PFSK-1 (cell line): ENCODE results near the gene COP1.

Experiments used
- FOXP2 ChIP-seq: optimal IDR thresholded peaks from 2 replicates; pipeline ENCODE3; 2011; ENCODE audit warnings: borderline replicate concordance, control low read depth, inconsistent platforms; ENCODE audit not compliant: insufficient read depth; ENCODE audit errors: extremely low read length, extremely low read depth
- POLR2AphosphoS5 ChIP-seq: IDR thresholded peaks from 2 replicates; pipeline ENCODE4 v1.6.1; 2012; ENCODE audit warnings: low read depth, mild to moderate bottlenecking, control low read depth, low read length, moderate library complexity
- SIN3A ChIP-seq: IDR thresholded peaks from 2 replicates; pipeline ENCODE4 v1.6.1; 2012; ENCODE audit warnings: mild to moderate bottlenecking, low read length, moderate library complexity, borderline replicate concordance; ENCODE audit not compliant: insufficient read depth
- TAF1 ChIP-seq: IDR thresholded peaks from 2 replicates; pipeline ENCODE4 v1.6.1; 2012; ENCODE audit warnings: low read length, control low read depth, borderline replicate concordance; ENCODE audit not compliant: insufficient read depth
- TF ChIP-seq, protein P1 (sequence below), 2 experiments: IDR thresholded peaks; 2 replicates each; pipeline versions ENCODE4 v1.6.1 to v1.8.0; 2011 to 2012; ENCODE audit warnings: low read depth in 2 of 2, low read length in 2 of 2, control low read depth in 1 of 2, inconsistent platforms in 1 of 2, mild to moderate bottlenecking in 1 of 2, moderate library complexity in 1 of 2; ENCODE audit not compliant: insufficient read depth in 1 of 2

DNA sequence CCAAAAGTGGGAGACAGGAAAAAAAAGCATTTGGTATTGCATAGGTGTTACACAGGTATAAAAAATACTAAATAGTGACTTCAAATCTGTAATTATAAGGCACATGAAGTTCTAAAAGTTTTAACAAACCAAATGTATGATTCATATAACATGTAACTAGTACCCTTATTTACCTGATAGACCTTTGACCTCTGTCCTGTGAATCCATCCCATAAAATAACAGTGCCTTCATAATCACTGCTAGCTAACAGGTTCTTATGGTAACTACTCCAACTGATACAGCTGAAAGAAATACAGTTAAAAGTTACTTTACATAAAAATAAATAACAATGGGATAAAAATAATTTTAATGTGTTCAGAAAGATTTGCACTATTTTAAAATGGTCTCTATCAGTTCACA lies 163.5 kb downstream of the COP1 start:
- TF ChIP-seq, protein P1, sequence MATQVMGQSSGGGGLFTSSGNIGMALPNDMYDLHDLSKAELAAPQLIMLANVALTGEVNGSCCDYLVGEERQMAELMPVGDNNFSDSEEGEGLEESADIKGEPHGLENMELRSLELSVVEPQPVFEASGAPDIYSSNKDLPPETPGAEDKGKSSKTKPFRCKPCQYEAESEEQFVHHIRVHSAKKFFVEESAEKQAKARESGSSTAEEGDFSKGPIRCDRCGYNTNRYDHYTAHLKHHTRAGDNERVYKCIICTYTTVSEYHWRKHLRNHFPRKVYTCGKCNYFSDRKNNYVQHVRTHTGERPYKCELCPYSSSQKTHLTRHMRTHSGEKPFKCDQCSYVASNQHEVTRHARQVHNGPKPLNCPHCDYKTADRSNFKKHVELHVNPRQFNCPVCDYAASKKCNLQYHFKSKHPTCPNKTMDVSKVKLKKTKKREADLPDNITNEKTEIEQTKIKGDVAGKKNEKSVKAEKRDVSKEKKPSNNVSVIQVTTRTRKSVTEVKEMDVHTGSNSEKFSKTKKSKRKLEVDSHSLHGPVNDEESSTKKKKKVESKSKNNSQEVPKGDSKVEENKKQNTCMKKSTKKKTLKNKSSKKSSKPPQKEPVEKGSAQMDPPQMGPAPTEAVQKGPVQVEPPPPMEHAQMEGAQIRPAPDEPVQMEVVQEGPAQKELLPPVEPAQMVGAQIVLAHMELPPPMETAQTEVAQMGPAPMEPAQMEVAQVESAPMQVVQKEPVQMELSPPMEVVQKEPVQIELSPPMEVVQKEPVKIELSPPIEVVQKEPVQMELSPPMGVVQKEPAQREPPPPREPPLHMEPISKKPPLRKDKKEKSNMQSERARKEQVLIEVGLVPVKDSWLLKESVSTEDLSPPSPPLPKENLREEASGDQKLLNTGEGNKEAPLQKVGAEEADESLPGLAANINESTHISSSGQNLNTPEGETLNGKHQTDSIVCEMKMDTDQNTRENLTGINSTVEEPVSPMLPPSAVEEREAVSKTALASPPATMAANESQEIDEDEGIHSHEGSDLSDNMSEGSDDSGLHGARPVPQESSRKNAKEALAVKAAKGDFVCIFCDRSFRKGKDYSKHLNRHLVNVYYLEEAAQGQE (IDR thresholded peaks at IDR 0.05; ENCODE audit: insufficient read depth in 1 of 2, low read depth in 2 of 2, low read length in 2 of 2) = no peak
- no peak for TF ChIP-seq POLR2AphosphoS5
- no peak for TF ChIP-seq SIN3A
- no peak for TF ChIP-seq TAF1
- no peak for TF ChIP-seq FOXP2
